Stimulated activated CD8-positive, alpha-beta memory T cell treated with anti-CD3 and anti-CD28 coated beads, Interleukin-12 subunit alpha, Interleukin-12 subunit beta, amount 100 ng/mL, for 4 hours (primary cell): ENCODE data around the gene XAGE1A.
"Not testable (repeated sequence)": the region's sequence is repeated elsewhere in the genome, so short reads cannot be mapped to it uniquely, and the experiment has no call there.

Experiments
- DNase-seq: peaks from one replicate; pipeline ENCODE4 v3.0.0-alpha.2; 2020; ENCODE audit warnings: low read depth

XAGE1A gene, protein sequence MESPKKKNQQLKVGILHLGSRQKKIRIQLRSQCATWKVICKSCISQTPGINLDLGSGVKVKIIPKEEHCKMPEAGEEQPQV

DNA sequence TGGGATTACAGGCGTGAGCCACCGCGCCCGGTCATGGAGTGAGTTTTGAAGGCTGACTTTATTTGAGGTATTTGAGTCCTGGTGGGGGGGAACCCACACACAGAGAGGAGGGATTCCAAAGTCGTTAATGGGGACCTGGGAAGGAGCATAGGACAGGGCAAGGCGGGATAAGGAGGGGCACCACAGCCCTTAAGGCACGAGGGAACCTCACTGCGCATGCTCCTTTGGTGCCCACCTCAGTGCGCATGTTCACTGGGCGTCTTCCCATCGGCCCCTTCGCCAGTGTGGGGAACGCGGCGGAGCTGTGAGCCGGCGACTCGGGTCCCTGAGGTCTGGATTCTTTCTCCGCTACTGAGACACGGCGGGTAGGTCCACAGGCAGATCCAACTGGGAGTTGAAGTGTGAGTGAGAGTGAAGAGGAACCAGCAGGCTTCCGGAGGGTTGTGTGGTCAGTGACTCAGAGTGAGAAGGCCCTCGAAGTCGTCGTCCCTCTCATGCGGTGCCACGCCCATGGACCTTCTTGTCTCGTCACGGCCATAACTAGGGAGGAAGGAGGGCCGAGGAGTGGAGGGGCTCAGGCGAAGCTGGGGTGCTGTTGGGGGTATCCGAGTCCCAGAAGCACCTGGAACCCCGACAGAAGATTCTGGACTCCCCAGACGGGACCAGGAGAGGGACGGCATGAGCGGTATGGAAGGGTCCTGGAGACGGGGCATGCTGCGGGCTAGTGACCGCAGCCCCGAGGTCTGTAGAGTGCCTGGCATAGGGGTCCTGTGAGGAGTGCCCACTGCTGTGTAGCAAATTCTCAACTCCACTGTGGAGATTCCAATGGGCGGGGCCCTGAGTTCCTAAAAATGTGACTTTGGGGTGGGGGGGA is at the start of gene XAGE1A:
Gene XAGE1A (plus strand): TSS at position 264 of the 874 bp plus-strand sequence. CDS start 1,554 bp downstream, outside the sequence.
- not testable (repeated sequence) for DNase-seq

DNA sequence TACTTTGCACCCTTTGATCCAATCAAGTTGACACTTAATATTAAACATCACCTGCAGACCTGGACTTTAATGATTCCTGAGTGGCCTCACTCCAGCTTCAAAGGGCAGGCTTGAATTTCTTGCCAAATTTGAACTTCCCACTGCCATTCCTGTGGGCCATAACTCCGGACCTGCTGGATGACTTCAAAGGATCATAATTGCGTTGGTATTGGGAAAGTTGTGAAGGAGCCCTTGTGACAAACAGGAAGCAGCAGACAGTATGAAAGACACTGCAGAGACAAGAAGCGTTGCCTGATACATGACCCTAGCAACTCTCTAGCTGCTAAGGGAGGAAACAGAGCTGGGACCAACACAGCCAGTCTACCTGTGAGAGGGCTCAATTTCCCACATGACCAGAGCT is 43.6 kb upstream of the XAGE1A start:
- not testable (repeated sequence) for DNase-seq

DNA sequence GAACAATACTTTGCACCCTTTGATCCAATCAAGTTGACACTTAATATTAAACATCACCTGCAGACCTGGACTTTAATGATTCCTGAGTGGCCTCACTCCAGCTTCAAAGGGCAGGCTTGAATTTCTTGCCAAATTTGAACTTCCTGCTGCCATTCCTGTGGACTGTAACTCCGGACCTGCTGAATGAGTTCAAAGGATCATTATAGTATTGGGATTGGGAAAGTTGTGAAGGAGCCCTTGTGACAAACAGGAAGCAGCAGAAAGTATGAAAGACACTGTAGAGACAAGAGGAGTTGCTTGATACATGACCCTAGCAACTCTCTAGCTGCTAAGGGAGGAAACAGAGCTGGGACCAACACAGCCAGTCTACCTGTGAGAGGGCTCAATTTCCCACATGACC is 24.3 kb upstream of the XAGE1A start:
- not testable (repeated sequence) for DNase-seq

DNA sequence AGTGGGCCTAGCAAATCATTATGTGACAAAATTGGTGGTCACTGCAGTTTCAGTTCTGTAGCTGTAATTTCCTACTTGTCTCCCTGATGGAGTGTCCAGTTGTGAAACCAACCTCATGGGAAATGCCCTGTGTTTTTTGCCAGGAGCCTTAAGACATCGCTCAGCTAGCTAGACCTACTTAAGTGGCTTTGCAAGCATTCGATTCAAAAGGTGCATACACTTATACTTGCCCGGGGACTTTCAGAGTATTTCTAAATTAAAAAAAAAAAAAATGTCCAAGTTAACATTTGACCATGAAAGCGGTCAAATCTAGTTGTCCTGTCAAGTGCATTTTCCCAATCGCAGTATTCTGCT is 788 bp downstream of the XAGE1A start:
- DNase-seq, result not testable (repeated sequence)

DNA sequence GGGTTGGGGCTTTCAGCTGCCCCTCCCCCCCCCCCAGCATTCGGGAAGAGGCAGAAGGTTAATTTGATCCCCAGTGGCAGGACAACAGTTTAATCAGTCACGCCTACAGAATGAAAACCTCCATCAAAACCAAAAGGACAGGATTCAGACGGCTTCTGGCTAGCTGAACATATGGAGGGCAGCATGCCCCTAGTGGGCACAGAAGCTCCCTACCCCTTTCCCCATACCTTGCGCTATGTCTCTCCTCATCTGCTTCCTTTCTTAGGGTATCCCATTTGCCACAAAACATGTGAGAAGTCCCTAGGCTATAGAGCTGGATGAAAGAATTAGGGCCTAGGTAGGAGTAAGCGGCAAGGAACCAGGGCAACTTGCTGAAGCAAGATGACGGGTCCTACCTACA is 5.8 kb downstream of the XAGE1A start:
- not testable (repeated sequence) for DNase-seq

DNA sequence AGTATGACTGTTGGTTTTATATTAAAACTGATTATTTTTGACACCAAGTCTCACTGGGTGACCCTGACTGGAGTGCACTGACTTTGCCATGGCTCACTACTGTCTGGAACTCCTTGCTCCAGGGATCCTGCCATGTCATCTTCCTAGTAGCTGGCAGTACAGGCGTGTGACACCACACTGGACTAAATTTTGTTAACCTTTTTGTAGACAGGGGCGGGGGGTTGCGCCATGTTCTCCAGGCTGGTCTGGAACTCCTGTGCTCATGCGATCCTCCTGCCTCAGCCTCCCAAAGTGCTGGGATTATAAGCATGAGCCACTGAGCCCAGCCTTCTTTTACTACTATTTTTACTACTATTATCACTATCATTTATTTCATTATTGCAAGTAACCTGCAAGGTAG is 8.9 kb downstream of the XAGE1A start:
- no peak for DNase-seq

DNA sequence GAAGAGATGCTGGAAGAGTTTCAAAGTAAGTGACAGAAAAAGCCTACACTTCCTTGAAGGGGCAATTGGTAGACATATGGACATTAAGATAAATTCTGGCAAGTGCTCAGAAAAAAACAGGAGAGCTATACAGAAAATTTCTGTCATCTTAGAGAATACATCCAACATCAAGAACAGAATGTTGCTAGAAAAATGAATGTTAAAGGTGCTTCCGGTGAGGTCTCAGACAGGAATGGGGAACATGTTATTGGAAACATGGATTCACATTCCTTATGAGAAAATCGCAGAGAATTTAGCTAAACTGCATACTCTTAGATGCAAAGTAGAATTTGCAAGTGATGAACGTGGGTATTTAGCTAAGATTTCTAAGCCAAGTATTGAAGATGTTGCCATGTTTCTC is 11.7 kb downstream of the XAGE1A start:
- DNase-seq, result no peak

DNA sequence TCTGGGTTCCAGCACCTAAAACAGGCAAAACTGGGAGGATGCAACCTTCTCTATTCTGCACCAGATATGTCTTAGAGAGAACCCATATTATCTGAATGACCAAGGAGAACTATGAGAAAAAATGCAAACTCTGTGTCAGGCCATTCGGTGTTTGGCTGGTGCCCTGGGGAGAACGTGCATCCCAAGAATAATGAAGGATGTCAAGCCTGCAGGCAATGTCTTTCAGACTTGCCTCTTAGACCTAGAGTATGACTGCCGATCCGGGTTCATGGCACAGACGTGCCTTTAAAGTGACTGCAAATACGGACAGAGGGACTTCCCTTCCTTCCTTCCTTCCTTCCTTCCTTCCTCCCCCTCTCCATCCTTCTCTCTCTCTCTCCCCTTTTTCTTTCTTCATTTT is 14.3 kb downstream of the XAGE1A start:
- DNase-seq, result no peak

DNA sequence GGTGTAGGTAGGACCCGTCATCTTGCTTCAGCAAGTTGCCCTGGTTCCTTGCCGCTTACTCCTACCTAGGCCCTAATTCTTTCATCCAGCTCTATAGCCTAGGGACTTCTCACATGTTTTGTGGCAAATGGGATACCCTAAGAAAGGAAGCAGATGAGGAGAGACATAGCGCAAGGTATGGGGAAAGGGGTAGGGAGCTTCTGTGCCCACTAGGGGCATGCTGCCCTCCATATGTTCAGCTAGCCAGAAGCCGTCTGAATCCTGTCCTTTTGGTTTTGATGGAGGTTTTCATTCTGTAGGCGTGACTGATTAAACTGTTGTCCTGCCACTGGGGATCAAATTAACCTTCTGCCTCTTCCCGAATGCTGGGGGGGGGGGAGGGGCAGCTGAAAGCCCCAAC is 15.5 kb downstream of the XAGE1A start:
- not testable (repeated sequence) for DNase-seq

DNA sequence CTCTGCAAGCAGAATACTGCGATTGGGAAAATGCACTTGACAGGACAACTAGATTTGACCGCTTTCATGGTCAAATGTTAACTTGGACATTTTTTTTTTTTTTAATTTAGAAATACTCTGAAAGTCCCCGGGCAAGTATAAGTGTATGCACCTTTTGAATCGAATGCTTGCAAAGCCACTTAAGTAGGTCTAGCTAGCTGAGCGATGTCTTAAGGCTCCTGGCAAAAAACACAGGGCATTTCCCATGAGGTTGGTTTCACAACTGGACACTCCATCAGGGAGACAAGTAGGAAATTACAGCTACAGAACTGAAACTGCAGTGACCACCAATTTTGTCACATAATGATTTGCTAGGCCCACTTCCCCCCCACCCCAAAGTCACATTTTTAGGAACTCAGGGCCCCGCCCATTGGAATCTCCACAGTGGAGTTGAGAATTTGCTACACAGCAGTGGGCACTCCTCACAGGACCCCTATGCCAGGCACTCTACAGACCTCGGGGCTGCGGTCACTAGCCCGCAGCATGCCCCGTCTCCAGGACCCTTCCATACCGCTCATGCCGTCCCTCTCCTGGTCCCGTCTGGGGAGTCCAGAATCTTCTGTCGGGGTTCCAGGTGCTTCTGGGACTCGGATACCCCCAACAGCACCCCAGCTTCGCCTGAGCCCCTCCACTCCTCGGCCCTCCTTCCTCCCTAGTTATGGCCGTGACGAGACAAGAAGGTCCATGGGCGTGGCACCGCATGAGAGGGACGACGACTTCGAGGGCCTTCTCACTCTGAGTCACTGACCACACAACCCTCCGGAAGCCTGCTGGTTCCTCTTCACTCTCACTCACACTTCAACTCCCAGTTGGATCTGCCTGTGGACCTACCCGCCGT is 20.7 kb downstream of the XAGE1A start:
- not testable (repeated sequence) for DNase-seq

DNA sequence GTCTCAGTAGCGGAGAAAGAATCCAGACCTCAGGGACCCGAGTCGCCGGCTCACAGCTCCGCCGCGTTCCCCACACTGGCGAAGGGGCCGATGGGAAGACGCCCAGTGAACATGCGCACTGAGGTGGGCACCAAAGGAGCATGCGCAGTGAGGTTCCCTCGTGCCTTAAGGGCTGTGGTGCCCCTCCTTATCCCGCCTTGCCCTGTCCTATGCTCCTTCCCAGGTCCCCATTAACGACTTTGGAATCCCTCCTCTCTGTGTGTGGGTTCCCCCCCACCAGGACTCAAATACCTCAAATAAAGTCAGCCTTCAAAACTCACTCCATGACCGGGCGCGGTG is 21.3 kb downstream of the XAGE1A start, which contains the start of gene XAGE1B:
Gene XAGE1B (minus strand): TSS at position 77 of the 339 bp plus-strand sequence. CDS start 1,536 bp downstream, outside the sequence.
- not testable (repeated sequence) for DNase-seq

DNA sequence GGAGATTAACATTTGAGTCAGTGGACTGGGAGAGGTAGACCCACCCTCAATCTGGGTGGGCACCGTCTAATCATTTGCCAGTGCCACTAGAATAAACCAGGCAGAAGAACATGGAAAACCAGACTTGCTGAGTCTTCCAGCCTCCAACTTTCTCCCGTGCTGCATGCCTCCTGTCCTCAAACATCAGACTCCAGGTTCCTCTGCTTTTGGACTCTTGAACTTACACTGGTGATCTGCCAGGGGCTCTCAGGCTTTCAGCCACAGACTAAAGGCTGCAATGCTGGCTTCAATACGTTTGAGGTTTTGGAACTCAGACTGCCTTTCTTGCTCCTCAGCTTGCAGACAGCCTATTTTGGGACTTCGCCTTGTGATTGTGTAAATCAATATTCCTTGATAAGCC is 45.4 kb downstream of the XAGE1A start:
- DNase-seq, result not testable (repeated sequence)

DNA sequence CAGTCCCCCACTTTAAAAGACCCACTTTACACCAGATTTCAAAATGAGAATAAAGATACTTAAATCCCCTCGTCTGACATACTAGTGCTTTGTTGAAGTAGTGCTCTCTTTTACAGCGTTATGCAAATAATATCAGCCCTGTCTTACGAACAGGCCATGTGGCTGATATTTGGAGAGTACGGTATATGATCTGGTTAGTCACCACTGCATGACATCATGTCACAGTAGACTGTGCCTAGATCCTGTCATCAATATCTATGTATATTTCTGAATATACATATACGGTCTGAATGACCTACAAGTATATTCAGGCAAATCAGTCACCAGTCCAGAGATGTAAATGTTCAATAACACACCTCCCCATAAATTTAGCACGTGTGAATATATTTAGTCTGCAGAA is 46.7 kb downstream of the XAGE1A start:
- DNase-seq, result no peak

DNA sequence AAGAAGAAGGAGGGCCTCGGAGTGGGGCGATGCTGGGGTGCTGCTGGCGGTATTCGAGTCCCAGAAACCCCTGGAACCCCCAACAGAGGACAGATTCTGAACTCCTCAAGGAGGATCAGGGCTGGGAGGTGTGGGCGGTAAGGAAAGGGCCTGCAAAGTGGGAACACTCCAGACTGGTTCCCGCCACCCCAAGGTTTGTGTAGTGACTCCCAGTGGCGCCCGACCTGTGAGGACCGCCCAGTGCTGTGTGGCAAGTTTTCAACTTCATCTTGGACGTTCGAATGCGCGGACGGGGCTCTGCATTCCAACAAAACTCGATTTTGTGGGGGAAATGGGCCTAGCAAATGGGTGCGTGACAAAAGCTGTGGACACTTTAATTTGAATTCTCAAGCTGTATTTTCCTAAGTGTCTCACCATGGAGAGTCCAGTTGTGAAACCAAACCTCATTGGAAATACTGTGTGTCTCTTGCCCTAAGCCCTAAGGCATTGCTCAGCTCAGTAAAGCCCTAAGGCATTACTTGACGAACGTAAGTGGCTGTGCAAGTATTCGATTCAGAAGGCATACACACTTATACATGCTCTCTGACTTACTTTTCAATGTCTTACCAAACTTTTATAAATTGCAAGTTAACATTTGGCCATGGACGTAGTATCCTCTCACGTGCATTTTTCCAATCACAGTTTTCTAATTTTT is 48.7 kb downstream of the XAGE1A start:
- no peak for DNase-seq

DNA sequence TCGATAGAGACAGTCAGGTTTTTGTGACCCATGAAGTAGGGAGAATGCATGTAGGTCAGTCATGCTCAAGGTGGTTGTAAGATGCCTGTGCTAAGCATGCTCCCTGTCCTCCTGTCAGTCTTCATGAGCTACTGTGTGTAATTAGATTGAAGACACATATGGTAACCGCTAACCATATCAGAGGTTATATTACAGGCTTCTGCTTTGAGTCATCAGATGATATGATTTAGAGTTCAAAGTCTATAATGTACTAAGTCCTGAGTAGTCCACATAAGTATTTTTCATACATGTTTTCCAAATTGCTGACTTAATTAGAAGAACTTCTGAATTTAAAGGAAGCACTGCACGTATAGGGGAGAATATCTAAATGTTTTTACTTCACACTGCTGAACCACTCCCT is 53.2 kb downstream of the XAGE1A start:
- DNase-seq, result not testable (repeated sequence)
